Endothelial cell of umbilical vein (primary cell): ENCODE results near the gene PIEZO2. TPM values are rescaled to one million over a fixed set of nuclear protein-coding genes. Genes with fewer than 3 reads are reported as not detected.

ENCODE experiments used
- BruUV-seq: library from RNA; stranded (reverse); fragments of 400-500 nt; replicated peaks from 2 replicates; lab custom pipeline; 2021; lab: Mats Ljungman, UMichigan
- CTCF ChIA-PET: fragments of 300-600, 350-600 bp; sonication (Branson Sonifier 250); formaldehyde crosslinking; loops from one replicate; lab custom pipeline; 2021; ENCODE audit warnings: antibody characterized with exemption, inconsistent platforms; lab: Charles Lee
- POLR2A ChIA-PET: fragments of 300-600, 350-600 bp; sonication (Branson Sonifier 250); formaldehyde crosslinking; loops from one replicate; lab custom pipeline; 2021; ENCODE audit warnings: antibody characterized with exemption, inconsistent platforms; lab: Charles Lee
- DNase-seq: peaks from one replicate; pipeline ENCODE4 v3.0.0-alpha.2; 2011; ENCODE audit warnings: low read depth, low spot score
- FAIRE-seq: peaks from 2 replicates; lab custom pipeline; 2011; peaks lifted over from hg19 to GRCh38; lab: Jason Lieb, UNC
- H2AFZ ChIP-seq: 2 replicates; pipeline ENCODE4 v1.6.0; 2012; ENCODE audit warnings: low read depth, low read length, control low read depth, inconsistent platforms
- H3K27ac ChIP-seq: 2 replicates; pipeline ENCODE4 v1.5.1; 2011; ENCODE audit warnings: low read depth, mild to moderate bottlenecking, control low read depth, low read length, moderate library complexity; ENCODE audit not compliant: insufficient read depth
- H3K27me3 ChIP-seq, 2 experiments: 2 replicates each; pipeline versions ENCODE4 v1.6.0 to v1.6.1; 2011; ENCODE audit warnings: low read length in 2 of 2, mixed read lengths in 1 of 2; ENCODE audit not compliant: control insufficient read depth in 2 of 2, insufficient read depth in 2 of 2
- H3K36me3 ChIP-seq, 2 experiments: 2 replicates in 1 of 2; 3 replicates in 1 of 2; pipeline ENCODE4 v1.5.1; 2011; ENCODE audit warnings: low read length in 2 of 2, mild to moderate bottlenecking in 1 of 2, moderate library complexity in 1 of 2; ENCODE audit not compliant: control insufficient read depth in 2 of 2, insufficient read depth in 2 of 2; ENCODE audit errors: extremely low read depth in 1 of 2
- H3K4me1 ChIP-seq: 3 replicates; pipeline ENCODE4 v1.5.1; 2011; ENCODE audit warnings: mild to moderate bottlenecking, low read length; ENCODE audit not compliant: control insufficient read depth, insufficient read depth; ENCODE audit errors: extremely low read depth
- H3K4me2 ChIP-seq: 2 replicates; pipeline ENCODE4 v1.6.1; 2011; ENCODE audit warnings: low read length, control low read depth, mixed read lengths; ENCODE audit not compliant: insufficient read depth
- H3K4me3 ChIP-seq, 3 experiments: fragments of 200-600 bp in 1 of 3; sonication (generic), shearing (Covaris generic) in 1 of 3; replicated peaks in 1 of 3; 2 replicates each; pipeline ENCODE4 v1.5.1; 2011 to 2016; ENCODE audit warnings: control low read depth in 3 of 3, low read length in 3 of 3, mild to moderate bottlenecking in 2 of 3, inconsistent platforms in 1 of 3, low read depth in 1 of 3, moderate library complexity in 1 of 3; ENCODE audit not compliant: insufficient read depth in 1 of 3
- H3K79me2 ChIP-seq: 2 replicates; pipeline ENCODE4 v1.6.0; 2012; ENCODE audit warnings: low read length, inconsistent platforms; ENCODE audit not compliant: control insufficient read depth, insufficient read depth
- H3K9ac ChIP-seq: replicated peaks from 2 replicates; pipeline ENCODE3; 2011; ENCODE audit warnings: low read length, control low read depth; ENCODE audit not compliant: insufficient read depth; ENCODE audit errors: extremely low read depth
- H3K9me1 ChIP-seq: replicated peaks from 3 replicates; pipeline ENCODE4 v1.6.0; 2011; ENCODE audit warnings: mild to moderate bottlenecking, low read length; ENCODE audit not compliant: control insufficient read depth, insufficient read depth; ENCODE audit errors: extremely low read depth
- H3K9me3 ChIP-seq: replicated peaks from 2 replicates; pipeline ENCODE4 v1.5.1; 2012; ENCODE audit warnings: low read length, inconsistent platforms; ENCODE audit not compliant: control insufficient read depth, insufficient read depth
- H4K20me1 ChIP-seq: replicated peaks from 2 replicates; pipeline ENCODE3; 2011; ENCODE audit warnings: mild to moderate bottlenecking, low read length; ENCODE audit not compliant: control insufficient read depth, insufficient read depth; ENCODE audit errors: extremely low read depth
- FOS ChIP-seq: IDR thresholded peaks from 2 replicates; pipeline ENCODE4 v1.6.1; 2011; ENCODE audit warnings: mild to moderate bottlenecking, low read length, moderate library complexity, borderline replicate concordance; ENCODE audit not compliant: insufficient read depth
- GATA2 ChIP-seq: IDR thresholded peaks from 2 replicates; pipeline ENCODE4 v1.7.0; 2011; ENCODE audit warnings: low read depth, mild to moderate bottlenecking, moderate library complexity, mixed read lengths, low read length; ENCODE audit not compliant: insufficient read length, insufficient read depth
- MYC ChIP-seq: IDR thresholded peaks from one replicate; pipeline ENCODE4 v1.6.1; 2011; ENCODE audit warnings: mild to moderate bottlenecking, low read depth, low read length
- POLR2A ChIP-seq: IDR thresholded peaks from 2 replicates; pipeline ENCODE4 v1.6.1; 2012; ENCODE audit warnings: low read depth, mild to moderate bottlenecking, control low read depth, low read length
- dilution Hi-C: fragments of 300-500 bp; cut with MboI; formaldehyde crosslinking; loops from one replicate; pipeline ENCODE4 v1.15.0; 2019; ENCODE audit warnings: low sequenced_read_pairs; ENCODE audit not compliant: extremely low pct_ligation_motif_present
- intact Hi-C: fragments of 100-400 bp; cut with micrococcal nuclease; formaldehyde crosslinking; loops from one replicate; pipeline ENCODE4 v1.10.0; 2022
- polyA plus RNA-seq, 4 experiments: library from polyadenylated mRNA; depleted of rRNA in 3 of 4; stranded (reverse) in 3 of 4; unstranded in 1 of 4; fragments of >200 nt; gene quantifications; 2 replicates each; pipeline versions ENCODE4 v1.2.1 to v1.2.3, GENCODE V29; 2011 to 2012; ENCODE audit warnings: missing spikeins in 1 of 4
- total RNA-seq: library from RNA; stranded (reverse); gene quantifications from 2 replicates; pipeline ENCODE4 v1.2.3, GENCODE V29; 2021
- TF ChIP-seq, protein P1 (sequence below), 2 donors: IDR thresholded peaks; 1 replicate in 1 of 2; 2 replicates in 1 of 2; pipeline ENCODE4 v1.5.1; 2011; ENCODE audit warnings: low read length in 2 of 2, mild to moderate bottlenecking in 2 of 2, moderate library complexity in 2 of 2, control low read depth in 1 of 2, inconsistent platforms in 1 of 2, low read depth in 1 of 2; ENCODE audit not compliant: insufficient read depth in 1 of 2; ENCODE audit errors: extremely low read depth in 1 of 2
- TF ChIP-seq, protein P2 (sequence below): IDR thresholded peaks from 2 replicates; pipeline ENCODE4 v1.6.1; 2011; ENCODE audit not compliant: insufficient read depth, insufficient read length

The PIEZO2 gene
- total and polyA plus RNA-seq, 2 donors (not counting 3 experiments of a cell fraction or from before 2014, with no cell fraction given): 1.7 to 11.2 TPM

GRCh38 chr18:10663750-10664149 lies 485.6 kb downstream of the PIEZO2 start:
- no peaks in the 10 kb centered on the region for H3K9me1 ChIP-seq
- H3K27me3 ChIP-seq: no peaks in the 10 kb centered on the region
- no peaks in the 10 kb centered on the region for H3K9me3 ChIP-seq
- intact Hi-C loops: loop anchor here (5.0 kb wide), 1 partner anchor 489 kb away; no protein-coding TSS in a partner anchor
- H3K4me1 ChIP-seq: no peaks in the 10 kb centered on the region
- no TSS peak for BruUV-seq
- dilution Hi-C loops: no loop called here
- ChIA-PET POLR2A (no interaction called here), CTCF (interaction anchor here (1.9 kb wide), 1 partner anchor 103 kb away, joined by 4 read pairs; no protein-coding TSS in a partner anchor)
- H3K36me3 ChIP-seq: no peaks in the 10 kb centered on the region
- no peaks in the 10 kb centered on the region for H3K79me2 ChIP-seq
- H3K9ac ChIP-seq: no peak overlapping the region
- no peak overlapping the region for H3K4me3 ChIP-seq
- no peak overlapping the region for H3K27ac ChIP-seq
- FAIRE-seq (no peak), DNase-seq (no peak)
- no peak overlapping the region for H2AFZ ChIP-seq
- no peak overlapping the region for H3K4me2 ChIP-seq
- TF ChIP-seq, protein P1, sequence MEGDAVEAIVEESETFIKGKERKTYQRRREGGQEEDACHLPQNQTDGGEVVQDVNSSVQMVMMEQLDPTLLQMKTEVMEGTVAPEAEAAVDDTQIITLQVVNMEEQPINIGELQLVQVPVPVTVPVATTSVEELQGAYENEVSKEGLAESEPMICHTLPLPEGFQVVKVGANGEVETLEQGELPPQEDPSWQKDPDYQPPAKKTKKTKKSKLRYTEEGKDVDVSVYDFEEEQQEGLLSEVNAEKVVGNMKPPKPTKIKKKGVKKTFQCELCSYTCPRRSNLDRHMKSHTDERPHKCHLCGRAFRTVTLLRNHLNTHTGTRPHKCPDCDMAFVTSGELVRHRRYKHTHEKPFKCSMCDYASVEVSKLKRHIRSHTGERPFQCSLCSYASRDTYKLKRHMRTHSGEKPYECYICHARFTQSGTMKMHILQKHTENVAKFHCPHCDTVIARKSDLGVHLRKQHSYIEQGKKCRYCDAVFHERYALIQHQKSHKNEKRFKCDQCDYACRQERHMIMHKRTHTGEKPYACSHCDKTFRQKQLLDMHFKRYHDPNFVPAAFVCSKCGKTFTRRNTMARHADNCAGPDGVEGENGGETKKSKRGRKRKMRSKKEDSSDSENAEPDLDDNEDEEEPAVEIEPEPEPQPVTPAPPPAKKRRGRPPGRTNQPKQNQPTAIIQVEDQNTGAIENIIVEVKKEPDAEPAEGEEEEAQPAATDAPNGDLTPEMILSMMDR (IDR thresholded peaks at IDR 0.05; ENCODE audit: extremely low read depth in 1 of 2, insufficient read depth in 1 of 2, low read depth in 1 of 2, low read length in 2 of 2): no peak
- TF ChIP-seq FOS (no peak), GATA2 (no peak), MYC (no peak)
- TF ChIP-seq, protein P2, sequence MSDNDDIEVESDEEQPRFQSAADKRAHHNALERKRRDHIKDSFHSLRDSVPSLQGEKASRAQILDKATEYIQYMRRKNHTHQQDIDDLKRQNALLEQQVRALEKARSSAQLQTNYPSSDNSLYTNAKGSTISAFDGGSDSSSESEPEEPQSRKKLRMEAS: no peak
- no peaks in the 10 kb centered on the region for H4K20me1 ChIP-seq

DNA sequence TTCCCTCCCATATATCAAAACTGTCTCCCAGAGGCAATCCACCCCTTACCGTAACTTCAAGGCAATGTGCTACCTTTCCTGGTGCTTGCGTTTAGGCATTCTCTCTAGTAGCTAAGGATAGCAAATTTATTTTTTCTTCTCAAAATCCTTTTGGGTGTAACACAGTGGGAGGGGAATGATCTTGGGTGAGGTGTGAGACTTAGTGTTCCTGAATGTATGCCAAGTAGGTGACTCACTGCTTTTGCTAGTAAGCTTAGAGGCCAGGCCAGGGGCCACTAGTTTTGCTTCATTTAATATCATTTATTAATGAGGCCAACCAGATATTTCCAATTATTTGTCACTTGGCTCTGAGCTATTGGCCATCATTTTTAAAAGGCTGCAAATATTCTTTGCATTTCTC lies 488.1 kb downstream of the PIEZO2 start:
- H3K27ac ChIP-seq: no peak overlapping the region
- dilution Hi-C loops (no loop called here), intact Hi-C loops (loop anchor here (5.0 kb wide), 1 partner anchor 491 kb away; no protein-coding TSS in a partner anchor)
- H3K27me3 ChIP-seq: no peaks in the 10 kb centered on the region
- no peaks in the 10 kb centered on the region for H3K9me3 ChIP-seq
- H3K9ac ChIP-seq: no peak overlapping the region
- FAIRE-seq (no peak), DNase-seq (no peak)
- no peaks in the 10 kb centered on the region for H3K79me2 ChIP-seq
- ChIA-PET POLR2A (no interaction called here), CTCF (interaction anchor here (1.1 to 1.9 kb wide), 2 partner anchors 101 to 102 kb away, joined by 4 read pairs; no protein-coding TSS in a partner anchor)
- no peaks in the 10 kb centered on the region for H4K20me1 ChIP-seq
- no peaks in the 10 kb centered on the region for H3K36me3 ChIP-seq
- no peak for TF ChIP-seq POLR2A
- TF ChIP-seq, protein P1 (IDR thresholded peaks at IDR 0.05; ENCODE audit: extremely low read depth in 1 of 2, insufficient read depth in 1 of 2, low read depth in 1 of 2, low read length in 2 of 2): no peak
- TF ChIP-seq GATA2: no peak
- no peak for TF ChIP-seq FOS
- H3K4me3 ChIP-seq: no peak overlapping the region
- H3K4me2 ChIP-seq: no peak overlapping the region
- BruUV-seq: no TSS peak
- H3K4me1 ChIP-seq: no peaks in the 10 kb centered on the region
- no peak overlapping the region for H2AFZ ChIP-seq
- no peaks in the 10 kb centered on the region for H3K9me1 ChIP-seq
